Subcutaneous adipose tissue (tissue), 4 donors: ENCODE results near the gene UQCR10. TPM values are rescaled to one million over a fixed set of nuclear protein-coding genes. Genes with fewer than 3 reads are reported as not detected.

Source experiments
- total RNA-seq, 4 donors: library from RNA; depleted of rRNA; stranded (reverse); fragments of >200 nt; gene quantifications; one replicate each; pipeline ENCODE4 v1.1.0, GENCODE V29; 2016
- TF ChIP-seq, protein P1 (sequence below): fragments of 450-650 bp; IDR thresholded peaks from one replicate; pipeline ENCODE4 v1.5.1; 2016; ENCODE audit warnings: low read depth, mild to moderate bottlenecking, control low read depth, antibody characterized with exemption, moderate library complexity

UQCR10 gene
- total RNA-seq, 4 donors from 2014 or later: 45.1 to 83.5 (median 66.0) TPM

DNA sequence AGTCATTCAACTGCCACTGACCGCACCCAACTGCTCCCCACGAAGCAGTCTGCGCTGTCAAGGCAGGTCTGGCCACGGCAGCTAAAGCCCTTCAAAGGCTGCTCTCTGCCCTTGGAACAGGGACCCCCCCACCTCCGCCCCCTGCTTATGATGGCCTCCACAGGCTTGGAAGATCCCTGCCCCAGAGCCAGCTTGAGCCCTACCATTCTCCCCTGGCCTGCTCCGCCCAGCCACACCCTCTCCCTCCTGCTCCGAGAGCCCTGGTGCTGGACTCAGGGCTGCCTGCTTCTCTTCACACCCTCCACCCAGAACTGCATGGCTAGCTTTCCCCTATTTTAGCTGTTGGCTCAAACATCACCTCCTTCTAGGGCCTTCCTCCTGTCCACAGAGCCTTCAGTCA is 19.3 kb upstream of the UQCR10 start:
- TF ChIP-seq, protein P1, sequence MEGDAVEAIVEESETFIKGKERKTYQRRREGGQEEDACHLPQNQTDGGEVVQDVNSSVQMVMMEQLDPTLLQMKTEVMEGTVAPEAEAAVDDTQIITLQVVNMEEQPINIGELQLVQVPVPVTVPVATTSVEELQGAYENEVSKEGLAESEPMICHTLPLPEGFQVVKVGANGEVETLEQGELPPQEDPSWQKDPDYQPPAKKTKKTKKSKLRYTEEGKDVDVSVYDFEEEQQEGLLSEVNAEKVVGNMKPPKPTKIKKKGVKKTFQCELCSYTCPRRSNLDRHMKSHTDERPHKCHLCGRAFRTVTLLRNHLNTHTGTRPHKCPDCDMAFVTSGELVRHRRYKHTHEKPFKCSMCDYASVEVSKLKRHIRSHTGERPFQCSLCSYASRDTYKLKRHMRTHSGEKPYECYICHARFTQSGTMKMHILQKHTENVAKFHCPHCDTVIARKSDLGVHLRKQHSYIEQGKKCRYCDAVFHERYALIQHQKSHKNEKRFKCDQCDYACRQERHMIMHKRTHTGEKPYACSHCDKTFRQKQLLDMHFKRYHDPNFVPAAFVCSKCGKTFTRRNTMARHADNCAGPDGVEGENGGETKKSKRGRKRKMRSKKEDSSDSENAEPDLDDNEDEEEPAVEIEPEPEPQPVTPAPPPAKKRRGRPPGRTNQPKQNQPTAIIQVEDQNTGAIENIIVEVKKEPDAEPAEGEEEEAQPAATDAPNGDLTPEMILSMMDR: no peak

- TF ChIP-seq, protein P1: no peak
These were observed 18.8 kb upstream of the UQCR10 start for GRCh38 chr22:29748248-29748893.

GRCh38 chr22:29750029-29750428 is 17.1 kb upstream of the UQCR10 start:
- TF ChIP-seq, protein P1: no peak

DNA sequence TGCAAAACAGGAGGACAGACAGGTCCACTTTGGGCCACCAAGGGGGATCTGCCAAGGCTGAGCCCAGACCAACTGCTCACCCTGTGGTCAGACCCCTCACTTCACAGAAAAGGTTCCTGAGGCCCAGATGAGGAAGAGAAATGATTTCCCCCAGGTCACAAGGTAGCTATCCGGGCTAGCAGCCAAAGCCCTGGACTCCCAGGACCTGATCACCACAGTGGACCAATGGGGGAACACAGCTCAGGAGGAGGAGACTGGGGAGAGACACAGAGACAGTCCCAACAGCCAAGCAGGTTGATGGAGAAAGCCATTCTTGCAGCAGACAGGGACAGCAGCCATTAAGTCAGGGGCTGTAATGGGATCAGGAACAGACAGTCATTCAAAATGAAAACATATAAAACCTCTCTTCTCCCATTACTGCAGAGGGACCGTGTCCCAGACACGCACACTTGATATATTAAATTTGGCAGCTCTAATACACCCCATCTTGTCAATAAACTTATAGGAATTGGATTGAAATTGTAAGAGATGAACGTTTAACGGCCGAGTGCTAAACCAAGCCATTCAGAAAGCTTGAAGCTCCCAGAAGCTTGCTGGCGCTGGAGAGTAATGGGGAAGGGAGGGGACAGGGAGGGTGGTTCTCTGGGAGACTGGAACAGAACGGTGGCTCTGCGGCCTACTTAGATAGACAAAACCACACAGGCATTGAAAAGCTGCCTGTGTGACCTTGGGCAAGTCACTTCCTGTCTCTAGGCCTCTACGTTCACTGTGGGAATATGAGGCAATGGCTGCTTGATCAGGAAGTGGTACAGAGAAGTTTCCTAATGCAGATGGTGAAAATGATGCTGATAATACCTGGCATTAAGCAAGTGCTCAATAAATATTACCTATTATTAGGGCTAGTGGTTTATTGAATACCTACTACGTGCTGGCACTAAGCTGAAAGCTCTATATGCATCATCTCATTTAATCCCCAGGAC is 16.3 kb upstream of the UQCR10 start:
- TF ChIP-seq, protein P1: no peak

DNA sequence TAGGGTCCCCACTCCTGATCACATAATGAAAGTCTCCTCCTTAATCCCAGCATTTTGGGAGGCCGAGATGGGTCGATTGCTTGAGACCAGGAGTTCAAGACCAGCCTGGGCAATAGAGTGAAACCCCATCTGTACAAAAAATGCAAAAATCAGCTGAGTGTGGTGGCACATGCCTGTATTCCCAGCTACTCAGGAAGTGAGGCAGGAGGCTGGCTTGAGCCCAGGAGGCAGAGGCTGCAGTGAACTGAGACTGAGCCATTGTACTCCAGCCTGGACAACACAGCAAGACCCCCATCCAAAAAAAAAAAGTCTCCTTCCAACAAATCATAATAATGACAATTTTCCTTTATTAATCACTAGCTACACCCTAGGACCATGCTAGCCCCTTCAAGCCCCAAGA is 15.5 kb upstream of the UQCR10 start:
- TF ChIP-seq, protein P1: no peak

DNA sequence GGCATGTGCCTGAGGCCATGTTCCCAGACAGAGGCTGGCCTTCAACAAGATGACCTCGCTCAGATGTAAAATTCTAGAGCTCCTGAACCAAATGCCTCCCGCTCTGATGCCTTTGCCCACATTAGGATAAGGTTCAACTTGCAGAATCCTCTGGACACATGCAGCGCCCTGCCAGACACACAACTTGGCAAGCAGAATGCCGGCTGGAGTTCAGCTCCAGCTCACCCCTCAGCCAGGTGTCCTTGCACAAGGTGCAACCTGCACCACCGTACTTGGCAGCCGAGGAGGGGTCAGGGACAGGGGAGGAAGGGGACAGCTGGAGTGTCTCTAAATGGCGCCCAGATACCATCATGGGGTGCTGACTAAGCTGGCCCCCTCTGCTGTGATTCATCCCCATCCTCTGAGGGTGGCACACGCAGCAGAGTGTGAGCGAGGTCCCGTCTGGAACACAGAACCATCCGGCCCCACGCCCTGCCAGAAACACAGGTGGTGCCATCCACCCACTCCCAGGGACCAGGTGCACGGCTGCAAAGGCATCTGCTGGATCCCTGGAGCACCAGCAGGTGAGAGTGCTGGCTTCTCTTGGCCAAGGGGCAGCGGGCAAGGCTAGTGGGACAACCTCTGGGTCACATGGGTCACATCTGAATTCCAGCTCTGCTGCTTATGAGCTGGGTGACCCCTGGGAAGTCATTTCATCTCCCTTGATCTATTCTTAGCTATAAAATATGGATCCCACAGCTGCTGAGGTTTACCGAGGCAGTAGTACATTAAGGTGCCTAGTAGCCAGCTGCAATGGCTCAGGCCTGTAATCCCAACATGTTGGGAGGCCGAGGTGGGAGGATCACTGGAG is 13.1 kb upstream of the UQCR10 start:
- TF ChIP-seq, protein P1: no peak
